GM21576 (cell line): ENCODE results near the gene GPR12.
"Not testable (repeated sequence)": the region's sequence is repeated elsewhere in the genome, so short reads cannot be mapped to it uniquely, and the experiment has no call there.

Source experiments
- ATAC-seq: cut with Tn5 transposase; IDR thresholded peaks from one replicate; pipeline ENCODE4 v1.9.1; 2021; ENCODE audit warnings: mild to moderate bottlenecking, moderate library complexity; ENCODE audit not compliant: unreplicated experiment

Gene GPR12

DNA sequence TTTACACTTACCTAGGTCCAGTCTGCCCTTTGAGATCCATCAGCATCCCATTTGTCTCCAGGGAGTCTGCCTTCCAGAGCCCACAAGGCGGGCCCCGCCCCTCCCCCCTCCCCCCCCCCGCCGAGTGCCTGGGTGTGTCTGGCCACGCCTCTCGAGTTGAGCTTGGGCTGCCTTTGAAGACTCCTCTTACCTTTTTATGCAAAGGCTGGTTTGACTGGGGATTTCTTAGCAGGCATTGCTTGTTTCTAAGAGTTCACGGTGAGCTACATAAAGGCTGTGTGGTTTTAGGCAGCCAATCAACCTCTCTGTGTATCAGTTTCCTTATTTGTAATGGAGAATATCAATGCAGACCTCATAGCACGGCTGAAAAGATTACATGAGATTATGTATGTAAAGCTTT, 11.3 kb downstream of the GPR12 start:
- ATAC-seq, result no peak

DNA sequence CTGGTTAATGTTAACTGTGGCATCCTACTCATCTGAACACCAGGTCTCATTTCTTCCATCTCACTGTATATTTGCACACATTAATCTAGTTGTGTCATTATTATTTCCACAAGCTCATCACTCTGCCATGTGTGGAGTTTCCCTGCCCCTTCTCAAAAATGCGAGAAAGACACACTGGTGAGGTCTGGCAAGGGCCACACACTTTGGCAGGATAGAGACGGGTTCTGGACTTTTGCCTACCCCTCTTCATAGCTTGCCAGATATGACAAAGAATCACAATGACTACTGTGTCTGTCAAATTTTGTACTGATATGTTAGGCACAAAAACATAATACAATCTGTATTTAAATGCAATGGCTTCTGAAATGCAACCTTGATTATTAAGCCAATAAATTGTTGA, 12.9 kb downstream of the GPR12 start:
- ATAC-seq, result no peak

DNA sequence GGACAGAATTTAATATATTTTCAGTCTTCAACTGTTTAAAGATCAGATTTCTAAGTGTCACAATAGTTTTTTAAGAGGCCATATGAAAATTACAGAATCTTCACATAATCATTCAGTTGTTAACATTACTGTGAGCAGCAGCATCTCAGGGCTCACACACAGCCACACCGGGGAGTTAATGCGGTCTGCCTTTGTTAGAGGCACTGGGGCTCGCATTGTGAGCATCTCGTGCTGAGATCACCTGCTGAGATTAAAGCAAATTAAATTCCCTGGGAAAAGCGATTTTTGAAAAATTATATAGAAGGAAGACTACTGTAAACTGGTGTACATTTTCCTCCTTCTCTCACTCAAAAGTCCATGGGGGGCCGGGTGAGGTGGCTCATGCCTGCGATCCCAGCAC, 16.6 kb downstream of the GPR12 start:
- no peak for ATAC-seq

DNA sequence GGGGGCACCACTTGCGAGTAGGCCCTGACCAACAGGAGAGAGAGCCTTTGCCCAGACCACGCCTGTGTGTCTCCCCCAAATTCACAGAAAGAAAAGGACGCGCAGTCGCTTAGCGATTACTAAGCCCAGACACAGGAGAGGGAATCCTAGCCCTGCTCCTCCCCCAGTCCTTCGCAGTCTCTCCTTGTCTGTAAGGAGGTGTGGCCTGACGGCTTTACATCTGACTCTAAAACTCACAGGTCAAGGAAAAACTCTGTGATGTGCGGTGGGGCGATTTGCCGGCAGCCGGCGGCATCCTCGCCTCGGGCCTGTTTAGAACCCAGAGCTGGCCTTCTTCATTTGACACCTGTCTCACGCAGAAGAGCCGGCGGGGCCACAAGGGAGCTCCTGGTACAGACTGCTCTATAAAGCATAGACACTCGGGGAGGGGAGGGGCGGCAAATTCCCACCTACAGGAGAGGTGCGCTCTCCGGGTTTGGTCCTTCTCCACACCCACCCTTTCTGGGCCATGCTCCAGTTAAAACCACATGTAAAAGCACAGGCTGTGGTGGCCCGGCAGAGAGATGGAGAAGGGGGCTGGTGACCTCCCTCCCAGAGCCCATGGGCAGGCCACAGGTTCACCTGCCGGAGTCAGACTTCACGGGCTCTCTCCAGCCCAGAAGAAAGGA, 17.8 kb downstream of the GPR12 start:
- ATAC-seq, result no peak

DNA sequence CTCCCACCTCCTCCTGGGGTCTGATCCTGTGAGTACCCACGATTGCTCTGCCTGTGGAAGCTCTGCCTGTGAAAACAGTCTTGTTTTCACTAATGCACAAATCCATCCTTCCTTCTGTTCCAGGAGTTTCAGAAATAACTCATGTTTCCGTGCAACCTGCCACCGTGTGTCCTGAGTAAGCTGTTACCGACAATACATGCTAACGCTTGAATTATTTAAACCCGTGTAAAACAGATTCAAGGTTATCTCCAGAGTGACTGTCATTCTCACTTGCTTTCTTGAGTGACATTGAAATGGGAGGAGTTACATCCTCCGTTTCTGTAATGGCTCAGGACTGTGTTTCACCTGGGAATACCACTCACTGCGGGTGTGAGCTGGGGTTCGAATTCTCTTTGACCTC, 24.9 kb downstream of the GPR12 start:
- ATAC-seq, result no peak

DNA sequence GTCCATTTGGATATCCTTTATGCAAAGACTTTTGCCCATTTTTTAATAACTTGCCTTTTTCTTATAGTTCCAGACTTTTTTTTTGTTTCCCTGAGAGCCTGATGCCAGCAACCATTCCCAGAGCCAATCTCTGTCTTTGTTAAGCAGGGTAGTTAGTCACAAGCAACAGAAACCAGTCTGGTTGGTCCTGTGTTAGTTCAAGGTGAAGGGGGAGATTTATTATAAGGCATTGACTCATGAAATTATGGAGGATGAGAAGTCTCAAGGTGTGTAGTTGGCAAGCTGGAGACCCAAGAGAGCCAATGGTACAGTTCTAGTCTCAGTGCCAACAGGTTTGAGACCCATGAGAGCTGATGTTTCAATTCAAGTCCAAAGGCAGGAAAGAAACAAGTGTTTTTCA, 33.0 kb downstream of the GPR12 start:
- ATAC-seq, result no peak

DNA sequence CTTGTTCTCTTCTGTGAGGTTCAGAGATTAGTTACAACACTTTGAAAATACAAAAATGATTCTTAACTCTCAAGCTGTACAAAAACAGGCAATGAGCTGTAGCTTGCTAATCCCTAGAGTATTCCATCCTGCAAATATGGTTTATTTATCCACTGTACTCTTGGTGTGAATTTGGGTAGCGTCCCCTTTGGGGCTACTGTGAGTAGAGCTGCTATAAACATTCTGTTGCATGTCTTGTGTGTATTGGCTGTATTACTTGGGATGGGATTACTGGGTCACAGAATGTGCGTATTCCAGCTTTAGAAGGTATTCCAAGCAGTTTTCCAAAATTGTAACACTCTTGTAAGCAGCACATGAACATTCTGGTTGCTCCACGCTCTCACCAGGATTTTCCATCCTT, 33.5 kb downstream of the GPR12 start:
- ATAC-seq, result no peak

DNA sequence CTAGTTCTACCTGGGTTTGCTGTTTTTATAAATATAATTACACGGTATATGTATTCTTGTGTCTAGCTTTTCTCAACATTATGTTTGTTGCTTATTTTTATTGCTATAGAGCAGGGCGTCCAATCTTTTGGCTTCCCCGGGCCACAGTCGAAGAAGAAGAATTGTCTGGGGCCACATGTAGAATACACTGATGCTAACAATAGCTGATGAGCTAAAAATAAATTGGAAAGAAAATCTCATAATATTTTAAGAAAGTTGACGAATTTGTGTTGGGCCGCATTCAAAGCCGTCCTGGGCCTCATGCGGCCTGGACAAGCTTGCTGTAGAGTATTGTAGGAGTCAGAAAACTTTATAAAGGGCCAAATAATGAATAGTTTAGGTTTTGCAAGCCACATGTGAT, 33.9 kb downstream of the GPR12 start:
- no peak for ATAC-seq

DNA sequence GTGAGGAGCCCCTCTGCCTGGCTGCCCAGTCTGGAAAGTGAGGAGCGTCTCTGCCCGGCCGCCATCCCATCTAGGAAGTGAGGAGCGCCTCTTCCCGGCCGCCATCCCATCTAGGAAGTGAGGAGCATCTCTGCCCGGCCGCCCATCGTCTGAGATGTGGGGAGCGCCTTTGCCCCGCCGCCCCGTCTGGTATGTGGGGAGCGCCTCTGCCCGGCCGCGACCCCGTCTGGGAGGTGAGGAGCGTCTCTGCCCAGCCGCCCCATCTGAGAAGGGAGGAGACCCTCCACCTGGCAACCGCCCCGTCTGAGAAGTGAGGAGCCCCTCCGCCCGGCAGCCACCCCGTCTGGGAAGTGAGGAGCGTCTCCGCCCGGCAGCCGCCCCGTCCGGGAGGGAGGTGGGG, 37.0 kb downstream of the GPR12 start:
- not testable (repeated sequence) for ATAC-seq

DNA sequence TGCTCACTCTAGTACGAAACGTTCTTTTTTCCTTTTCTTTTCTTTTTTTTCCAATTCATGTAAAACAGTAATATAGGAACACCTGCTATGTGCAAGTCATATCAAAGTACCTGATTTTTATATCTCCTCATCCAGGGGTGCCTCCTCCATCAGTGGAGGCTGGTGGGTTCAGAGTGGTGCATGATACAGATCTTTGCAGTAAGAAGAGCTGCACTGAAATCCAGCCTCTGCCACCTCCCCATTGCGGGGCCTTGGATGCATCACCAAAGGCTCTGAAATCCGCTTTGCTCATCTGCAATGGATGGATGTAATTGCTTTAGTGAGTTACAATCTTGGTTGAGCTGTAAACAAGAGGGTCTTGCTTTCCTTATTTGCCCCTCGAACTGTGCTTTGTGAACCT, 38.3 kb downstream of the GPR12 start:
- ATAC-seq, result no peak

DNA sequence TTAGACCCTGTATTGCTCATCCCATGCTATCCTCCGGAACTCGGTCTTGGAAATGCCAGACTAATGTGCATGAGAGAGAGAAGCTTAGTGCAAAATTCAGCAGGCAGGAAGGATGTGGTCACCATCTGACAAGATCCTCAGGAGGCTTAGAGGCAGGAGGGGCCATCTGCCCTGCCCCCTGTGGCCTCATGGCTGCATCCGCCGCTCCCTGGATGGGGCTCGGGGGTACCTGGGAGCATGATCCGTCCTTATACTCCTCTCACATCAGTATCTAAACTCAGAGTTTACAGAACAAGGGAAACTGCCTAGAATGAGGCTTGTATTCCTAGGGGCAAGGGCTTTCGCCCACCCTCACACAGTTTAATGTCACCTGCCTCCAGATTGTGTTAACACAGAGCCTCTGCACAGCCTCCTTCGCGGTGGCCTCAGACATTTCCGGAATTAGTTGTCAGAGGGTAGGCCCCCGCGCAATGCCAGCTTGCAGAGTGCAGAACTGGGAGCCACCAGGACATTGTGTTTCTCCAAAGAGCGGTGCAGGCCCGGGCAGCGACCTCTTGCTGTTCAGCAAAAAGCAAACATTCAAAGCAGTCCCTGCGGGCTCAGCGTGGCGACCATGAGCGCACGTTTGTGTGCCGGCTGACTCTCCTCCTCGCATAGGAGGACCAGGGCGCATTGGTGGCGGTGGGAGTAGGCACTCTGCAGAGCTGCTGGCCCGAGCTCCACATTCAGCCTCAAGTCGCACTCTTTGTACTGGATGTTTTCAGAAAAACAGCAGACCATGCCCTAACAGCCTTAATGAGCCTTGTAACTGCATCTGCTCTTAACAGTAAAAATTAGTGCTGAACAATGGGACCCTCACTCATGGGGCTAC, 39.1 kb downstream of the GPR12 start:
- no peak for ATAC-seq

DNA sequence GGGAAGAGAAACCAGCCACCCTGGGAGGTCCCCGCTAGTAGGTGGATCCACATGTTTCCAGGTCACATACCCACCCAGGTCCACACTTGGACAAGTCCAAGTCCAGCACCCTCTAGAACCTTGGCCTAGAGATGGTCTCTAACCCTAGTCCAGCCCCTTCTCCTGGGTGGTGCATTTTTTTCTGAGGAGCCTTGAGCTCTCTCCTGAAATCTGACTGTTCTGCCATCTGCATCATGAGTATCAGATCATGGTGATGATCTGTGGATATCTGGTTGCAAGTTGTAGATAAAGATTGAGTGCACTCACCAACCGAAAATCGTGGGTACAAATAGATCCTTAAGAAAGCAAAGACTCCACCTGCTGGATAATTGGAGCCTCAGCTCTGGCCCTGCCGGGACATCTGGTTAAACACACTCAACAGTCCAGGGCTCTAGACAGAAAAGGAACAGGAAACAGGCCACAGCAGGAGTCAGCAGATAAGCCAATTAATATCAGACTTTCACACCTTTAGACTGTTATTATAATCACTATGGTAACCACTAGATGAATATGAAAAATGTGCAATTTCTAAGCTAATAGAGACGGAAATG, 41.1 kb downstream of the GPR12 start:
- ATAC-seq, result no peak

DNA sequence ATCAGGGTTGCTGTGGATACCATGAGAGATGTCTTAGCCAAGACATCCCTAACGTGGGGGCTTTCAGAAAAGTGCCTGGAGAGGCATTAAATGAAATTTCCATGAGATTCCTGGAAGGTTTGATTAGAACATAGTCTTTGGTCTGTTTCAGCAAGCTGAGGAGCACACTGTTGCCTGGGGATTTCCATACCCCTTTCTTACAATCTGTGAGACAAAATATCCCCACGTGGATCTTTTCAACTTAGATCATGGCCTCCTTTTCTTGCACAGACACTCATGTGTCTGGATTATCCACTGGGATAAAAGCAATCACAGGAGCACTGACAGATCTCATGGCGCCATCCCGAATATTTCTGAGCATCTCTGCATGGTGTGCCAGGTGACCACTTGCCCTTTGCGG, 41.7 kb downstream of the GPR12 start:
- ATAC-seq, result no peak

DNA sequence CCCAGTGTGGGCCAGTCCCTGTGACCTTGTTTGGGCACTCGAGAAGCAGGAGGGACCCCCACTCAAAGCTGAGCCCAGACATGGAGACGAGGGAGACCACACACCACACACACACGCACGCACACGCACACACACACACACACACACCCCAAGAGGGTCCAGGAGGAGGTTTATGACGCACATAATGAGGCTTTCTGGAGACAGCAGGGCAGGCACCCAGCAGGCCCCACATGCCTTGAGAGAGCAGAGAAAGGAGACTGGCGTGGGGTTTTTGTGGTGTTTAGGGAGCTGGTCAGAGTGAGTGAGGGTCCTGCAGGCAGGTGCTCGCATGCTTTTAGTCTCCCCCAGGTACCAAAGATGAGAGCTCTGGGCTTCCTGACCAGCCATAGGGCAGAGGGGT, 42.4 kb downstream of the GPR12 start:
- no peak for ATAC-seq

DNA sequence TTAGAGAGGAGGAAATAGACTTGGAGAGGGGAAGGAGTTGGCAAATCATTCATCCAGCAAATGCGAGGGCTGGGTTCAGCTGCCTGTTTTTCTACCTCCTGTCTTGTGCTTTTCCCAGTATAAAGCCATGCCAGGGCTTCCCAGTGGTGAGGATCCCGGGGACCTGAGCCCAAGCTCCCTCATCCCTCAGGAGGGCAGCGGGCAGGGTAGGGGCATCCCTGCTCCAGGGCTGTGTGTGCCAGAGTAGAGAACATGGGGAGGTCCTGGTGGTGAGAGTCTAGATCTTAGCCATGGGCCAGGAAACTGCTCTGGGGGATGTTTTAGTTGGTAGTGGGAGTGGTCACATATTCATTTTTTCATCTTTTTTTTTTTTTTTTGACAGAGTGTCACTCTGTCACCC, 43.6 kb downstream of the GPR12 start:
- ATAC-seq, result no peak

DNA sequence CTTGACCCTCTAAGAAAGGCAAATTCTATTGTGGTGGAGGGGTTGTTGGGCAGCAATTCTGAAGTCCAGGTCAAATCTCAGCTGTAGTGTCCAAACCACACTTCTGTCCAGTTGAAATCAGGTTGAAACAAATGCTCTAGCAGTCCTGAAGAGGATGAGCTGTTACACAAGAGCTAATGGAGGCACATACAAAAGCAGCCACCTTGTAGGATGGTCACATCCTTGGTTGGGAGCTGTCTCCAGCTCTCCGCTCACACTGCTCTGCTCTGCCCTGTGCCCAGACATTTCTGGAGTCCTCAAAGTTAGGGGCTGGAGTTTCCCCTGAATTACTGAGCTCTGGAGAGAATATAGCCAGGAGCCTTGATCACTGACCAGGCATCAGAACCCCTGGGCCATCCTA, 47.2 kb downstream of the GPR12 start:
- ATAC-seq, result no peak

DNA sequence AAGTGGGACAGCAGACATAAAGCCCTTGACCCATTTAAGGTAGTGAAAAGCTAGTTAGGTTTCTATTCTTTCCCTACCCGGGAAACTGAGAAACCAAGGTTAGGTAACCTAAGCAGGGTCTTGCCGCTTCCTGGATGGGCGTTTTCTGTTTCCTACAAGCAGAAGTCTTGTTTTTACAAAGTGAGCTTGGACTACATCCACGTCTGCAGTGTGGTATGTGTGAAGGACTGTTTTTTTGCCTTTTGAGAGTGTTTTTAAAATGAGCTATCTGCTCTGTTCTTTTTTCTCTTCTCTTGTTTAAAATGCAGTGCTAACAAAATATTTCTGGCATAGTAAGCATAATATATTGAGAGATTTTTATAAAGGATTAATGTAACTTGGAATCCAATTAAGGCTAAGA, 49.4 kb downstream of the GPR12 start:
- ATAC-seq, result no peak

DNA sequence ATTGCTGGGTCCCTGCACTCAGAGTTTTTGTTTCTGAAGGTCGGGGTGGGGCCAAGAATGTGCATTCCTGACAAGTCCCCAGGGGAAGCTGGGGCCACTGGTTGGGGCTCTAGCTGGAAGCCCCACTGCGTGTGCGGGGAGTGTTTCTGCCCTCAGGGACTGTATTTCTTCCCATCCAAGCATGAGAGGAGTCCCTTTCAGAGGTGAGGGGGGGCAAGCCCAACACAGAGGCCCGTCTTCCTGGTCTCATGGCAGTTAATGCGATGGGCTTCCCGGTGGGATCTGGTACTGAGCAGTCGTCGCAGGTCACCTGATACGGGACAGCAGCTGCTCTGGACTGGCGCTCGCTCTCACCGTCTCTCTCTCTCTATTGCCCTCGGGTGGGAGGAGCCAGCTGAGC, 50.4 kb downstream of the GPR12 start:
- ATAC-seq, result no peak

DNA sequence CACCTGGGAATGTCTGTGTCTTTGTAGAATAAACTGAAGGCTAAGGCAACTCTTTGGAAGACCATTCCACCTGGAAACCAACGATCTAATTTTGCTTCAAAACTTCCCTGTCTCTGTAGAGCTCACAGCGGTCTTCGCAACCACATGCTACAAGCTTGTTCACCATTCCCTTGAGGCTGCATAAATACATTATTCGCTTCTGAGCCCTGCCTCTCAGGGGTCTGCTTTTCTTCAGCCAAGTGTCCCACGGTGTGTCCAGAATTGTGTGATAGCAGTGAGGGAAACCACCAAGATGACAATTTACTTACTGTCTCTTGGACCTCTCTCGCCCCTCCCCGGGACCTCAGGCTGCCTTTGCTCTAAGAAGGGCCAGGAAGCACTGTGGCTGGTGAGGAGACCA, 51.1 kb downstream of the GPR12 start:
- no peak for ATAC-seq

DNA sequence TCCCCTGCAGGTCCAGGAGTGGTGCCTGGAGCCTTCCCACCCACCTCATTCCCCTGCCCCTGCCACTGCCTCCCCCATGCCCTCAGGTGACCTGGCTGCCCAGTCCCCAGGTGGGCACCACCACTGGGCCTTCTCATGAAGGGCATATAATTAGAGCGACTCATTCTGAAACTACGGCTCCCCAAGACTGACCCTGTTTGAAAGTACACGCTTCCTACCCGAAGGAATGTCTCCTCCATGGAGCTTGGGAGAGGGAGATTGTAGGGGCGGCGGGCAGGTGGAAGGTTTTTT, 52.6 kb downstream of the GPR12 start:
- ATAC-seq, result no peak

DNA sequence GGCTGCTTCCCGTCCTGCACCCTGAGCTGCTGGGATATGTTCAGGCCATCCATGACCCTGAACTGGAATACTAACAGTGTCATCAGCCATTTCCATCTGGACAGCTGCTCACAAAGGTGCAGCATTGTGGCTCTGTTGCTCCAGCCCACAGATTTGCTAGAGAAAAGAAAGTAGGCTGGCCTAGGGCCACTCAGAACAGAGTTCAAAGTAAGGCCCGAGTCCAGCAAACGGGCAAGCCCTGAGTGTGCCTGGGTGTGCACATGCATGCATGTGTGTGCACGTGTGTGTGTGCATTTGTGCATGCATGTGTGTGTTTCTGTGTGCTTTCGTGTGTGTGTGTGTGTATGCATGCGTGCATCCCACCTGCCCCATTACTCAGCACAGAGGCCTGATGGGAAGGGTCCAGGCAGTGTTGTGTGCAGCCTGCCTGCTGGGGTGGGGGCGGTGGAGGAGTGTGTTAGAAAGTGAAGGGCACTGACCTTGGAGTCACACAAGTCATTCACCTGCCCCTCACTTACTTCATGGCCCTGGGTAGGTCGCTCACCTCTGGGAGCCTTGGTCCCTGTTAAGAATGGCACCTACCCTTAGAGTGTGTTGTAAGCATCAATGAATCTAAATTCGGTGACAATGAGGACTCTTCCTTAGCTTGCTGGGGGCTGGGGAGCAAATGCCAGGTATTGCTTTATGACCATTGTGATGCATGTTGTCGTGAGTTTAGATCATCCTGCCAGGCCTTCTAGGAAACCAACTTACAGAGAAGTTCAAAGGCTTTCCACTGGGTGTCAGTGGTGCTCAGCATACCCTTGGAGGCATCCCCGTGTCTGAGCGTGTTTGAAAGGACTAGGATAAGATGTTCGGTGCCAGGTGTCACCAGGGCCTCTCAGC, 53.2 kb downstream of the GPR12 start:
- no peak for ATAC-seq
